HG03095 (cell line): ENCODE measurements around the gene RSPH1.

ENCODE experiments used
- ATAC-seq: cut with Tn5 transposase; IDR thresholded peaks from one replicate; pipeline ENCODE4 v1.9.1; 2021; ENCODE audit warnings: moderate library complexity; ENCODE audit not compliant: unreplicated experiment

Gene RSPH1

DNA sequence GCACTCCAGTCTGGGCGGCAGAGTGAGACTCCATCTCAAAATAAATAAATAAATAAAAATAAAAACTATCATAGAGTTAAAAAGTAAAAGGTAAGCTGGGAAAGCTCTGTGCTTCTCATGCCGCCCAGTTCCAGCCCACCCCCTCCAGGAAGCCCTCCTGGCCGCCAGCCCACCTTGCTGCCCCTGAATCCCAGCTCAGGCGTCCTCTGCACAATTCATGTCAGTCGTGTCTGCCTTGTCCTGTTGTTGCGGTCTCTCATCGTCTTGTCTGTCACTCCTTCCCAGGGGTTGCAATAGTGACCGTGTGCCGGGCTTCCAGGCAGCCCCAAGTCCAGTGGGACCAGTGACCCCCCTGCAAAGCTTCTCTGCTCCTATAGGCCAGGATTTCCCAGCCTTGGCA is 44.1 kb downstream of the RSPH1 start:
- no peak for ATAC-seq

DNA sequence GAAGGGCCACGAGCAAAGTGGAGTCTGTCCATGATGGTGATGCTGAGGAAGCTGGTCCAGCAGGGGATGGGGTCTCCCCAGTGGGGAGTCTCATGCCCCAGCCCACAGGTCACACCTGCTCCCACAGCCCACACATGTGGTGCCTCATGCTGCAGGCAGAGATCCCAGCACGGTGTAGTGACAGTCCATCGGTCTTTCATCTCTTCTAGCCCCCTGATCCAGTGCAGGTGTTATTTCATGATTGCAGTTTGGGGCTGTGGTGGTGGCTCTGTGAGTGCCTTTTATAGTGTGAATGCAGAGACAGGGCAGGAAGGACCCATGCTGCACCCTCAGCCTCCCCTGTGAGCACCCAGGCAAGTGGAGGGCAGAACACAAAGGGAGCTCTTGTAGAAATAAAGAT is 47.3 kb downstream of the RSPH1 start:
- no peak for ATAC-seq

DNA sequence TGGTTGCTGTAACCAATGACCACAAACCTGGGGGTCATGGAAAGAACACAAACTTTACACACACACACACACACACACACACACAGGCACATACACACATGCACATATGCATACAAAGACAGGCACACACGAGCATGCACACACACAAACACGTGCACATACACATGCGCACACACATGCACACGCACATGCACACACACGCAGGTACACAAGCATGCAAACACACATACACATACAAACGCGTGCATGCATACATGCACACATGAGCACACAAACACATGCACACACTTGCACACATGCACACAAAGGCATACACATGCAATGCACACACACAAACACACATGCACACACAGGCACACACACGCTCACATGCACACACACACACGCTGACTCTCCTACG is 48.3 kb downstream of the RSPH1 start:
- no peak for ATAC-seq

GRCh38 chr21:42447182-42447581 is 48.8 kb downstream of the RSPH1 start:
- no peak for ATAC-seq

GRCh38 chr21:42446531-42446930 is 49.5 kb downstream of the RSPH1 start:
- ATAC-seq: no peak

GRCh38 chr21:42445311-42445710 is 50.7 kb downstream of the RSPH1 start:
- ATAC-seq: no peak

- no peak for ATAC-seq
These were observed 51.3 kb downstream of the RSPH1 start for GRCh38 chr21:42444745-42445059.

- no peak for ATAC-seq
These were observed 51.9 kb downstream of the RSPH1 start for GRCh38 chr21:42443876-42444744.

DNA sequence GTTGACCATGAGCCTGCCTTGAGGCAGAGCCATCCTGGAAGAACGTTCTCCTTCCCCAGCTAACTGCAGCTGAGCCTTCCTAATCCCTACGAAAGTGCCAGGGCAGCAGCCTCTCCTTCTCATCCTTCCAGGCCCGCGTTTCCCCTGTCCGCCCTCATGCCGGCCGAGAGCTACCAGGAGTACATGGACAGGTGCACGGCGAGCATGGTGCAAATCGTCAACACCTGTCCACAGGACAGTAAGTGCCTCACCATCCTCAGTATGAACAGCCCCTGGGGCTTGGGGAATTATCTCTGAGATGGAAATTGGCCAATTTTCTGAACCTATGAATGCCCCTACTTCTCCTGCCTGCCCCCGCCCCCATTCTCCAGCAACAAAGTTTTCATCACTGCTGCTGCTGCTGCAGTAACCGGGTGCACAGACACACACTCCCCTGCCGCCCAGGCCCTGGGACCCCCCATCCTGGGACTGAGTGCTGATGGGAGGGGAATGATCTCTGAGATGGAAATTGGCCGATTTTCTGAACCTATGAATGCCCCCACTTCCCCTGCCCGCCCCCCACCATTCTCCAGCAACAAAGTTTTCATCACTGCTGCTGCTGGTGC is 52.7 kb downstream of the RSPH1 start:
- ATAC-seq: no peak

DNA sequence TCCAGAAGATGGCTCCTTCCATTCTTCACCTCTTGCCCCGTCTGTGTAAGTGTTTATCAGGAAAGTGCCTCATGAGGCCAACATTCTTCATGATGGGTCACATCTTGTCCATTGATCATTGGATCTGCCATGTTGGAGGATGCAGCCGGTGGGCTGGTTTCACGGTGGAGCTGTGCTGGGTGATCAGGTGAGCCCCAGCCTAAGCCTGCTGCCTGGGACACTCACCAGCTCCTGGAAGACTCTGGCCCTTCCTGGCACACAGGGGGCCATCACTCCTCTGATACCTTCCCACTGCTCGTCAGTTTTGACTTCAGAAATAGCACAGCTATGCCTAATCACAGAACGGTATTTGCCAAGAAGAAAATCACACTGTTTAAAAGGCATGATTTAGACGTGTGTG is 54.1 kb downstream of the RSPH1 start:
- ATAC-seq: no peak

GRCh38 chr21:42440187-42440792 is 55.7 kb downstream of the RSPH1 start:
- peak; percentile 59 for ATAC-seq

GRCh38 chr21:42439284-42440186 is 56.5 kb downstream of the RSPH1 start:
- no peak for ATAC-seq

DNA sequence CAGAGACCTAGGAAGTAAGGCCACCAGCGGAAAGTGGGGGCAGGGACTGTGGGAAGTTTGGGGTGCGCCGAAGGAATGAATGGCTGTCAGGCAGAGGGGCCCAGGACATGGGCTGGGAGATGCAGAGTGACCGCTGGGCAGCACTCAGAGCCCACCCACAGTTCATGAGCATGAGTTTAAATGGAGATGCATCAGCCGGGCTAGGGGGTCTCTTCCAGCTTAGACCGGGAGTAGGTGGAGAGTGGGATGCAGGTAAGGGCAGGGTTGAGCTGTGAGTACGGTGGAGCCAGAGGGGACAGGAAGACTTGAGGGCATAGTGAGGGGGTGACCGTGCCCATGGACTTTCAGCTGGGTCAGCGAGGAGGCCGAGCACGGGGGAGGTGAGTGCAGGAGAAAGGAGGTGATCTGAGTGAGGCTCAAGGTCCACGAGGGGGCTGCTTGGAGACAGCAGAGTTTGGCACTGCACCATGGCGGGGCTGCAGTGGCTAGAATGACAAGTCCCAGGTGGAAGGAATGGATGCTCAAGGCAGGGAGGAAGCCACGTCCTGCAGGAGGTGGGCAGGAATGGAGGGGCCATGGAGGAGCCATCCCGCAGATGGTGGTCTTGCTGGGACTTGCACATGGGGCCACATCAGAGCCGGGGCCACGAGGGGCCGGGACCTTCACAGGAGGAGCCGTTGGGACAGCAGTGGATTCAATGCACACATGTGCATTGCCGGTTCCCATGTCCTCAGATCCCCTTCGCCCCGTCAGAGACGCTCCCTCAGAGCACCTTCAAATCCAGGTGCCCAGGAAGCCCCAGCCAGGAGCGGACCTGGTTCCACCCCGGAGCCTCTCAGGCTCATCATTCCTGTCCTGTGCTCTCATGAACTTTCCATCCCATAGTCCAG is 57.5 kb downstream of the RSPH1 start:
- no peak for ATAC-seq

- ATAC-seq: no peak
These were observed 58.2 kb downstream of the RSPH1 start for GRCh38 chr21:42437786-42438185.

DNA sequence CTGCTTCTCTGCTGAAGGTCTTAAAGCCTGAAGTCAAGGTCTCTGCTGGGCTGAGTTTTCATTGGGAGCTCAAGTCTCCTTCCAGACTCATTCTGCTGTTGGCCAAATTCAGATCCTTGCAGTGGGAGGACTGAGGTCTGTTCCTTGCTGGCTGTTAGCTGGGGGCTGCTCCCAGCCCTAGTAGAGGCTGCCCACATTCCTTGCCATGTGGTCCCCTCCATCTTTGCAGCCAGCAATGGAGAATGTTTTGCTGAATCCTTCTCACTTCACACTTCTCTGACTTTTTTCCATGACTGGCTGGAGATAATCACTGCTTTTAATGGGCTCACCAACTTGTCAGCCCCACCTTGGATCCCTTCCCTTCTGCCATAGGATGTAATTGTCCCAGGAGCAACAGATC is 59.1 kb downstream of the RSPH1 start:
- ATAC-seq: no peak

DNA sequence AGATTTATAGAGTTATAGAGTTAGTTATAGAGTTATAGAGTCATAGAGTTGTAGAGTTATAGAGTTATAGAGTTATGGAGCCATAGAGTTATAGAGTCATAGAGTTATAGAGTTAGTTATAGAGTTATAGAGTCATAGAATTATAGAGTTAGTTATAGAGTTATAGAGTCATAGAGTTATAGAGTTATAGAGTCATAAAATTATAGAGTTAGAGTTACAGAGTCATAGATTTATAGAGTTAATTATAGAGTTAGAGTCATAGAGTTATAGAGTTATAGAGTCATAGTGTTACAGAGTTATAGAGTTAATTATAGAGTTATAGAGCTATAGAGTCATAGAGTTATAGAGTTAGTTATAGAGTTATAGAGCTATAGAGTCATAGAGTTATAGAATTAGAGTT is 60.2 kb downstream of the RSPH1 start:
- no peak for ATAC-seq

DNA sequence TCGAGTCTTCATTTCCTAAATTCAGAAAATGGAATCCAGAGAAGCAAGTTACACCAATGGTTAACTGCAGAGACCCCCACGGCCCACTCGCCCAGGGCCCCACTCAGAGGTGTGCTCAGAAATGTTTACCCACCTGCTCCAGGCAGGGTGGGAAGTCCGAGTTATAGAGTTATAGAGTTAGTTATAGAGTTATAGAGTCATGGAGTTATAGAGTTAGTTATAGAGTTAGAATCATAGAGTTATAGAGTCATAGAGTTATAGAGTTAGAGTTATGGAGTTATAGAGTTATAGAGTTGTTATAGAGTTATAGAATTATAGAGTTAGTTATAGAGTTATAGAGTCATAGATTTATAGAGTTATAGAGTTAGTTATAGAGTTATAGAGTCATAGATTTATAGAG is 60.6 kb downstream of the RSPH1 start:
- ATAC-seq: no peak

DNA sequence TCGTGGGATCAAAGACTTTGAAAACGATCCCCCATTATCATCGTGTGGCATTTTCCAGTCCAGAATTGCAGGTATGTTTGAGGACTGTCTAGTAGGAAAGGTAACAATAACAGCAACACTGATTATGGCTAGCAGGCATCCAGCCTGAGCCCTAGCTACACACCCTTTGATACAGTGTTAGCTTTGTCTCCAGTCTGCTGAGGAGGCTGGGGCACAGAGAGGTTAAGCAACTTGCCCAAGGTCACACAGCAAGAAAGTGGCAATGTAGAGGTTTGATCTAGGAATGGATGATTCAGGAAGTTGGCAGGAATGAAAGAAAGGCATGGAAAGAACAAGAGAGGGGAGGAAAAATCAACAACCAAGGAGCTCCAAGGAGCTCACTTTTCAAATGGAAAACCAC is 61.1 kb downstream of the RSPH1 start:
- ATAC-seq: no peak

GRCh38 chr21:42433946-42434551 is 62.0 kb downstream of the RSPH1 start:
- ATAC-seq: no peak

DNA sequence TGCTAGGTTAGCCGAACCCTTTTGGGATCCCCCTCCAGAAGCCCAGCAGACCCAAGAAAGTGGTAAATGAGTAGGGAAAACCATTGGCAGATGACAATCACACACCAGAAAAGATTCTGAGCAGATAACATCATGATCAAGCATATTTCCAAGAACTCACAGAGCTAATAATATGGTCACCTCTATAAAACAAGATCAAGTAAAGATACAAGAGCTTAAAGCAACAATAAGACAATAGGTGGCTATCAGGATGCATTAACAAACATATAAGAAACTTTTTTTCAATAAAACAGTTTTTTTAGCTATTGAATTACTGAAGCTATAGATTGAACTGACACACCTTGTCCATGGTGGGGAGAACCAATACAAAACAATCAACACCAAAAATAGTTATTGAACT is 63.3 kb downstream of the RSPH1 start:
- ATAC-seq: no peak
